Renal pelvis (tissue), 4 donors: ENCODE data around the gene PDZRN4. TPM values are rescaled to one million over a fixed set of nuclear protein-coding genes. Genes with fewer than 3 reads are reported as not detected.
"Not testable (repeated sequence)": the region's sequence is repeated elsewhere in the genome, so short reads cannot be mapped to it uniquely, and the experiment has no call there.

Source experiments
- DNase-seq: peaks from one replicate; pipeline ENCODE4 v3.0.0-alpha.2; 2013
- polyA plus RNA-seq, 3 donors: library from polyadenylated mRNA; unstranded; fragments of 120-200 nt; gene quantifications; one replicate each; pipeline ENCODE4 v1.2.1, GENCODE V29; 2013; ENCODE audit not compliant: insufficient read length in 3 of 3

Gene PDZRN4
- polyA plus RNA-seq, 3 donors = 5.4 to 8.0 (median 5.7) TPM

- DNase-seq = no peak
These were observed 24.5 kb downstream of the PDZRN4 start for GRCh38 chr12:41212625-41213024.

- DNase-seq = no peak
These were observed 25.0 kb downstream of the PDZRN4 start for GRCh38 chr12:41213107-41213506.

- no peak for DNase-seq
These were observed 25.5 kb downstream of the PDZRN4 start for GRCh38 chr12:41213648-41214047.

GRCh38 chr12:41217727-41218126 lies 29.6 kb downstream of the PDZRN4 start:
- DNase-seq = no peak

GRCh38 chr12:41220931-41221330 lies 32.8 kb downstream of the PDZRN4 start:
- no peak for DNase-seq

- DNase-seq = no peak
These were observed 33.4 kb downstream of the PDZRN4 start for GRCh38 chr12:41221491-41221890.

GRCh38 chr12:41223600-41223999 lies 35.5 kb downstream of the PDZRN4 start:
- DNase-seq = no peak

GRCh38 chr12:41224066-41224465 lies 35.9 kb downstream of the PDZRN4 start:
- DNase-seq = no peak

- DNase-seq = no peak
These were observed 37.1 kb downstream of the PDZRN4 start for GRCh38 chr12:41225179-41225578.

GRCh38 chr12:41228066-41228820 lies 40.1 kb downstream of the PDZRN4 start:
- DNase-seq = no peak

GRCh38 chr12:41230756-41231155 lies 42.6 kb downstream of the PDZRN4 start:
- DNase-seq = no peak

- peak; percentile 54 for DNase-seq
These were observed 46.6 kb downstream of the PDZRN4 start for GRCh38 chr12:41234692-41235091.

GRCh38 chr12:41242603-41243002 lies 54.5 kb downstream of the PDZRN4 start:
- no peak for DNase-seq

GRCh38 chr12:41248391-41248790 lies 60.3 kb downstream of the PDZRN4 start:
- peak; percentile 45 for DNase-seq

GRCh38 chr12:41250748-41251147 lies 62.6 kb downstream of the PDZRN4 start:
- no peak for DNase-seq

GRCh38 chr12:41254004-41254914 lies 66.1 kb downstream of the PDZRN4 start:
- no peak for DNase-seq

GRCh38 chr12:41263196-41263595 lies 75.1 kb downstream of the PDZRN4 start:
- DNase-seq = not testable (repeated sequence)

- DNase-seq = no peak
These were observed 76.2 kb downstream of the PDZRN4 start for GRCh38 chr12:41264281-41264680.

GRCh38 chr12:41269056-41269455 lies 80.9 kb downstream of the PDZRN4 start:
- DNase-seq = no peak

GRCh38 chr12:41271489-41271888 lies 83.4 kb downstream of the PDZRN4 start:
- no peak for DNase-seq

GRCh38 chr12:41274643-41275042 lies 86.5 kb downstream of the PDZRN4 start:
- no peak for DNase-seq

- peak; percentile 51 for DNase-seq
These were observed 89.2 kb downstream of the PDZRN4 start for GRCh38 chr12:41277100-41277945.
